NCI-H2196 treated with DMSO at 0.1 percent for 48 hours (cell line): ENCODE data around the gene ART5.

Source experiments
- DNase-seq: peaks from one replicate; lab custom pipeline; 2025; ENCODE audit not compliant: unreplicated experiment; lab: John Stamatoyannopoulos, UW

ART5 gene, protein sequence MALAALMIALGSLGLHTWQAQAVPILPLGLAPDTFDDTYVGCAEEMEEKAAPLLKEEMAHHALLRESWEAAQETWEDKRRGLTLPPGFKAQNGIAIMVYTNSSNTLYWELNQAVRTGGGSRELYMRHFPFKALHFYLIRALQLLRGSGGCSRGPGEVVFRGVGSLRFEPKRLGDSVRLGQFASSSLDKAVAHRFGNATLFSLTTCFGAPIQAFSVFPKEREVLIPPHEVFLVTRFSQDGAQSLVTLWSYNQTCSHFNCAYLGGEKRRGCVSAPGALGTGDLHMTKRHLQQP

DNA sequence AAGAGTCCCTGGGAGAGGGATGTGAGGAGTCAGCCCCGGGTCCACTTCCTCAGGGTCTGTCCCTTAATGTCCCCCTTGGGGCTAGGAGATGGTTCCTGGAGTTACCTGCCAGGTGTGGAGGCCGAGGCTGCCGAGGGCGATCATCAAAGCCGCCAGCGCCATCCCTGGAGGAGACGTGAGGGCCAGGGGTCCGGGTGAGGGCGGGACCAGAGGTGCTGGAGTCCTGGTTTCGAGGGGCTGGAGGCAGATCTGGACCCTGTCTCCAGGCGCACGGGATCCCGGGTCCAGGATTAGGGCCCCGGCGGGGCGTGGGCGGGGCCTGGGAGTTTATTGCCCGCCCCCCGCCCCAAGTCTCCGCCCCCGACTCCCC is at the start of gene ART5:
Gene ART5, minus strand, starts transcription at position 292 of the 370 bp plus-strand sequence. Its CDS starts 130 bp downstream, at position 162.
- DNase-seq = no peak

- DNase-seq = no peak
Observed at GRCh38 chr11:3686751-3687150, 45.0 kb upstream of the ART5 start.

DNA sequence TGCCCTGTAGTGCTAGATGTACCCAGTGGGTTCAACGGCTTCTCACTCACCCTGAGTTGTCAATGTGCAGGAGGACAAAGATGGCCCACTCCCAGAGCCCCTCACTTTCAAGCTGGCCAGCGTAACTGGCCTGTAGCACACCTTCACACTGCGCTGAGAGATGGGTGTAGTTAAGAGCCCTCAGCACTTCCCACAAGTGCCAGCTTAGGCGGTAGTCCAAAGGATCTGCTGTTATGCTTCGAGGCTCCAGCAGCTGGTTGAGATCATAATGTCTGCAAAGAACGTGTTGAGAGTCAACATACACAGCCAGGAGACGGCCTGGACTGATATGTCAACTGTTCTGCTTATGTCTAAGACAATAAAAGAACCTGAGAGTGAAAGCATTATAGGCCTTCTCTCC is 44.1 kb upstream of the ART5 start:
- DNase-seq = no peak

DNA sequence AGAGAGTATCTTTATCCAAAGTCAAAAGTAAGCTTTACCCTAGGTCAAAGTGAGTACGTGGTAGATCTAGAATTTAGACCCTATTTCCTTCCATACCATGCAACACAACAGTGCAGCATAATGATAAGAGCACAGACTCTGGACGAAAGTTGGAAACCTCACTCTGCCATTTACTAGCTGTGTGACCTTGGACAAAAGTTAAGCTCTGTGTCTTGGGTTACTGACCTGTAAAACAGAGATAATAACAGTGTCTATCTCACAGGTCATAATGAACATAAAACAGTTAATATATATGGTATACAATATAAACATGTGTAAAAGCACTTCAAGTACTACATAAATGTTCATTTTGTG is 43.0 kb upstream of the ART5 start:
- no peak for DNase-seq

GRCh38 chr11:3684129-3684818 is 42.5 kb upstream of the ART5 start:
- DNase-seq = no peak

DNA sequence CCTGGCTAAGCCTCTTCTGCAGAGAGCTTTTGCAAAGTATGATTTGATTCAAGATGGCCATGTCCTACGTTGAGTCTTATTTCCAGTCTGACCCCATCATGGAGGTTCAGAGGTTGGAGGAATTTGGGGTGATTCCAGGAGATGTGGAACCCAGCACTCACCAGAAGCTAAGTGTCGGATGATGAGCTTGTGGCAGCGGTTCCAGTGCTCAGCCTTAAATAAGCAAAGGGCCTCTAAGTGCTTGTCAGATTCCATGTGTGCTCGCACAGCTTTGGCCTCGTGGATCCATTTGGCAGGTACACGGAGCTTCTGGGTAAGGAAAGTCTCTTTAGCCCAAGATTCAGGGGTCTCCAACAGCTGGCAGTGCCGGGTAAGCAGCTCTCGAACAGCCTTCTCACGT is 41.2 kb upstream of the ART5 start:
- DNase-seq = no peak

GRCh38 chr11:3679077-3679476 is 37.3 kb upstream of the ART5 start:
- no peak for DNase-seq

DNA sequence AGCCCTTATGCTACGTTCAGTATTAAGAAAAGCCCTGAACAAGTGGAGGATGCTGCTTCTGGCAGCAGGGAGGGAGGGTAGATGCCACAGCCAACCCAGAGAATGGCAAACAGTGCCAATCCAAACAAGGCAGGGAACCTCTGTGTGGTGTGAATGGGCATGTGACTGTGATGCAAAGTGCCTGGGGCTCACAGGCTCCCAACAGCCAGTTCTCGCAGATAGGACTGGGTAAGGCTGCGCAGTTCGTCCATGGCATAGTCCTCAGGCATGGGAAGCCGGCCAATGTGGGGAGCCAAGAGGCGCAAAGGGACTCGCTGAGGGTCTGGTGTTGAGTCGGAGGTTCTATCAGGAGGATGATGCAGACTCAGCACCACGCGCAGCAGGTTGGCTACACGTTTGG is 34.2 kb upstream of the ART5 start:
- no peak for DNase-seq

DNA sequence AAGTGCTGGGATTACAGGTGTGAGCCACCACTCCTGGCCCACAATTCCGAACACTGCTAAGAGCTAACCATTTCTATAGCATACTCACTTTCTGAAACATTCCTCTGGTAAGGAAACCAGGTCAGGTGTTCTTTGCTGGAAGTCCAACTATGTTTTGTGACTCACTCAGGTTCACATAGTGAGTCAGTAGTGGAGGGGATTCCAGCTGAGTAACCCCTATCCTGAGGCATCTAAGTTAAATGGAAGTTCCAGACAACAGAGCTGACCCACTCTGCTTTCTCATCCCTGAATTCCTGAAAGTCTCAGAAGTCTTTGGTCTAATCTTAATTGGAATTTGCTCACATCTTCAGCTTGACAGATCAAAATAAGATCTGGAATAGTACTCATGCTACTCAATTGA is 32.4 kb upstream of the ART5 start:
- DNase-seq = no peak

DNA sequence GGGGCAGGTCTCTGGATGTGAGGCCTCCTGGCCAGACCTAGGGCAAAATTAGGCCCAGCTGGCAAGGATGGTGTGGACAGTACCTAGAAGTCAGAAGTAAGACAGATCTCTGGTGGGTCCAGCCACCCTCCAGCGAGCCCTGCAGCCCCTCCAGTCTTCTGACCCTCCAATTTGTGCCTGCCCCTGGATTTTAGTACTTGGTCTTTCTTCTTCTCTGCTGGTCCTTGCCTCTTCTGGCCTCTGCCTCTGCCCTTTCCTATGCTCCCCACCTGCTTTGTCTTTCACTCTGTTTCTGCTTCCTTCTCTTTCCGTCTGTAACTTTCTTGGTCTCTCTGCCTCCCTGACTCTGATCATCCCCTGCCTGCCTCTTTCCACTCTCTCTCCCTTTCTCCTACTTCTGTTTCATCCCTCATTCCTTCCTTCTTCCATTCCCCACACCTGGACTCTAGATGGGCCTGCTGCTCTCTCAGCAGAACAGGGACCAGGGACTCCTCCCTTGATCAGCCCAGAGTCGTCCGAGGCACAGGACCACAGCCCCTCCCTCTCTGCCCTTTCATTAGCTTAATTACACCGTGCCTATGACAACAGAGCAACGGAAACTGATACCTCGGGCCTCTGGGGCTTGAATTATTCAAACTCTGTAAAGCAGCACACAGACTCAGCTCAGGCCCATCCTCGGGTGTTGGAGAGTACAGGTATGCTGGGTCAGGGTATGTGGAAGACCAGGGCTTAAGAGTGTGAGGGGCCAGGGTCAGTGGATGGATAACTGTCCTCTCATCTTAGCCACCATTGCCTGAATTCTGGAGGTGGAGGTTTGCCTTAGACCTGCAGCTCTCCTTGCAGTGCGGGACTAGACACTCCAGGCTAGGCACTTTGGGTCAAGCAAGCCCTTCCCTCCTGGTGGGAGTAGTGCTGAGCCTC is 29.8 kb upstream of the ART5 start, which contains the start of gene CHRNA10:
Gene CHRNA10, minus strand, starts transcription at position 51 of the 921 bp plus-strand sequence. CDS start 72 bp downstream, outside the sequence.
- DNase-seq = no peak

- no peak for DNase-seq
Observed at GRCh38 chr11:3669742-3670183, 28.0 kb upstream of the ART5 start.

DNA sequence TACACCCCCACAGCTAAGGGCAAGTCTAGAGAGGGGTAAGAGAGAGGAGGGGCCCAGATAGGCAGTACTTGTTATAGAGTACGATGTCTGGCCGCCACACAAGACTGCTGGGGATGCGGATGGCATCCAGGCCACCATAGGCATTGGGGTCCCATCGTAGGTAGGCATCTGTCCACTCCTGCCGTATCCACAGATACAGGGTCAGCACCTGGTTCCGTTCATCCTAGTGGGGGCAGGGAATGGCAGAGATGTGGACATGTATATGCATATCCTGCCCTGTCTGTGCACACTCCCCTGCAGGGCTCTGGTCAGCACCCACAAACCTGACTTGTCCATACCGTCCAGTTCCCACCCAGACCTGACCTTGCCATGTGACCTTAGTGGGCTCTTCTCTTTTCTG is 27.3 kb upstream of the ART5 start:
- no peak for DNase-seq

GRCh38 chr11:3667149-3668035 is 25.6 kb upstream of the ART5 start:
- no peak for DNase-seq

DNA sequence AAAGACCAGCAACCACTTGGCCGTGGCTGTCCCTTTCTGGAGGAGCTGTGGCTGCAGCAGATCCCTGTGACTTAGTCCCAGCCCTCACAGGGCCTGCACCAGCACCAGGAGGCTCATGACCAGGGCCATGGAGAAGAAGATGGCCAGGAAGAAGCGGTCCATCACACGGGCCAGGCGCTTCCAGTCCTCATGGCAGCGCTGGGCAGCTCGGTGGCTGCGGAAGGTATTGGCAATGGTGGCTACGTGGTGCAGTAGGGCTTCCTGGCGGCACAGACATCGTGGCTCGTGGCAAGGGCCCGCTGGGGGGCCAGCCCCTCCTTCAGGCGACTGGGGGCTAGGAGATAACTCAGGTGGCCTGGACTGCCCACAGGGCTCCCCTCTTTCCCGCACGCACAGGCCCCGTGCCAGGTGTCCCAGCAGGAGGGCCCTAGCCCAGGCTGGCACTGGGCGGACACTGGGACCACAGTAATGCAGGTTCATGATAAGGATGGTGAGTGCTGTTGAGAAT is 24.3 kb upstream of the ART5 start:
- DNase-seq = no peak

DNA sequence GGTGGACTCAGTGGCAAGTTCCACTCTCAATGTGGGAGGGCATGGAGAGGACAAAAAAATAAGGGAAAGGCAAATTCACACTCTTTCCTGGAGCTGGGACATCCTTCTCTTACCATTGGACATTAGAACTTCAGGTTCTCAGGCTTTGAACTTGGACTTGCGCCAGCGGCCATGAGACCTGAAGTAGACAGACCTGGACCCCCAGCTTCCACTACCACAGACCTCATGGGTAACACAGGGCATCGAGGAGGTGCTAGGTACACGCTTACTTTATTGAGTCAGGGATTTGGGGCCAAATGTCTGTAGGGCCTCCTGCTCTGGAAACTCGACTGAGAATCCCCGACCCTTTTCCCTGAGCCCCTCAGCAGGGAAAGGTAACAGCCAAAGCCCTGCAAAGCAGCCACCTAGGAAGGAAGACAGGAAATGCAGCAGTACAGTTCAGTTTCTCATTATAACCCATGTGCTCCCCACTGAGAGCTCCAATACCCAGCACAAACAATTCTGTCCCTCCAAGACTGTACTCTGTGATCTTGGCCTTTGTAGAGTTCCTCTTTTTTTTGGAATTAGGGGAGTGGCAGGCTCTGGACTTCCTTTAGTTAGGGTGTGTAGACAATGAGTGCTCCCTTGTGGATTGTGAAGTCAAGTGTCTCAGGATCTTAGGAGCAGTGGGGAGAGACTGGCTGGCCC is 23.7 kb upstream of the ART5 start:
- DNase-seq = no peak

- DNase-seq = no peak
Observed at GRCh38 chr11:3664032-3664630, 22.3 kb upstream of the ART5 start.

GRCh38 chr11:3662856-3663255 is 21.1 kb upstream of the ART5 start:
- no peak for DNase-seq

- DNase-seq = no peak
Observed at GRCh38 chr11:3660960-3661359, 19.2 kb upstream of the ART5 start.
